ENCODE measurements around the gene ZNF541. TPM values are rescaled to one million over a fixed set of nuclear protein-coding genes. Genes with fewer than 3 reads are reported as not detected.

The ZNF541 gene, protein sequence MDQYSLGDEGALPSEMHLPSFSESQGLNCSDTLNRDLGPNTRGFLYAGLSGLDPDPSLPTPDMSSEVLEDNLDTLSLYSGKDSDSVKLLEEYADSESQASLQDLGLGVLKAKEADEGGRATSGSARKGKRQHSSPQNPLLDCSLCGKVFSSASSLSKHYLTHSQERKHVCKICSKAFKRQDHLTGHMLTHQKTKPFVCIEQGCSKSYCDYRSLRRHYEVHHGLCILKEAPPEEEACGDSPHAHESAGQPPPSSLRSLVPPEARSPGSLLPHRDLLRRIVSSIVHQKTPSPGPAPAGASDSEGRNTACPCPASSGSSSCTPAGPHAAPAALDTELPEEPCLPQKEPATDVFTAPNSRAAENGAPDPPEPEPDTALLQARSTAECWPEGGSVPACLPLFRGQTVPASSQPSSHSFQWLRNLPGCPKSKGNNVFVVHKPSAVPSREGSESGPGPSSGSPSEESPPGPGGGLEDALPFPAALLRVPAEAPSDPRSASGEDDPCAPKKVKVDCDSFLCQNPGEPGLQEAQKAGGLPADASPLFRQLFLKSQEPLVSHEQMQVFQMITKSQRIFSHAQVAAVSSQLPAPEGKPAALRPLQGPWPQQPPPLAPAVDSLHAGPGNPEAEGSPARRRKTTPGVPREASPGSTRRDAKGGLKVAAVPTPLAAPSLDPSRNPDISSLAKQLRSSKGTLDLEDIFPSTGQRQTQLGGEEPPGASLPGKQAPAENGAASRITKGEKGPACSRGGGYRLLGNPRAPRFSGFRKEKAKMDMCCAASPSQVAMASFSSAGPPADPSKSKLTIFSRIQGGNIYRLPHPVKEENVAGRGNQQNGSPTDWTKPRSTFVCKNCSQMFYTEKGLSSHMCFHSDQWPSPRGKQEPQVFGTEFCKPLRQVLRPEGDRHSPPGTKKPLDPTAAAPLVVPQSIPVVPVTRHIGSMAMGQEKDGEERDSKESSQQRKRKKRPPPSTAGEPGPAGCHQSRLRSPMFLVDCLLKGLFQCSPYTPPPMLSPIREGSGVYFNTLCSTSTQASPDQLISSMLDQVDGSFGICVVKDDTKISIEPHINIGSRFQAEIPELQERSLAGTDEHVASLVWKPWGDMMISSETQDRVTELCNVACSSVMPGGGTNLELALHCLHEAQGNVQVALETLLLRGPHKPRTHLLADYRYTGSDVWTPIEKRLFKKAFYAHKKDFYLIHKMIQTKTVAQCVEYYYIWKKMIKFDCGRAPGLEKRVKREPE (N-terminal part only)
- under 1 TPM; 0.11 to 0.14 TPM for total RNA-seq

DNA sequence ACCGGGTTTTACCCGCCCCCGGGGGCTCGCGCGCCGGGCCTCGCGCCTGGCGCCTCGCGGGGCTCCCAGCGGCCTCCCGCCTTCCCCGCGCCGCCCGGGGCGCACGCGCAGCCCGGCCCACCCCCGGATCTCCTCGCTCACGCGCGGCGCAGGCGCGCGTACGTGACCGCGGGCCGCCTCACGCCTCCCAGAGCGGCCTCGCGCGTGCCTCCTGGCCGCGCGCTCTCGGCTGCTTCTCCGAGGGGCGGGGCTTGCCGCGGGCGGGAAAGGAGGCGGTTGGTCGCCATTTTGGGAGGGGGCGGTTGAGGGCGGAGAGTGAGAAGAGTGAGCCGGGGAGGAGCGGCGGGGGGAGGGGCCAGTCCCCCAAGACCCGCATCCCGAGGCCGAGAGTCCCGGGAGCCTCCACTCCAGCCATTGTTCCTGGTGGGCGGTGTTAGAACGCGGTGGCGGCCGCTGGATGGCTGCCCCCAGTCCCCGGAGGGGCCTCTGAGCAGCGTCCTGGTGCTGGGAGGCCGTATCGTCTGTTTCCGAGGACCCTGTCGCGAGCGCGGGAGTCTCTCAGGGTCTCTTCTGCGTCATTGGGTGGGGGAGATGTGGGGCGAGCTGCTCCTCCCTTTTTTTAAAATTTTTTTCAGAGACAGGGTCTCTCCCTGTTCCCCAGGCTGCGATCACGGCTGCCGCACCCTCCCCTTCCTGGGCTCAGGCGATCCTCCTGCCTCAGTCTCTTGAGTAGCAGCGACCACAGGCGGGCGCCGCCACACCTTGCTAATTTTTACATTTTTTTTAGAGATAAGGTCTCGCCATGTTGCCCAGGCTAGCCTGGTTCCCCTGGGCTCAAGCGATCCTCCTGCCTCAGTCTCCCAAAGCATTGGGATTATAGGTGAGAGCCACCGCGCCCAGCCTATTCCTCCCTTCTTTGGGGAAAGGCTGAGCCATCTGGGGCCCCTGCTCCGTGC, at the start of gene ZNF541:
TSS of gene ZNF541 (minus strand) at position 78 of the 956 bp plus-strand sequence. CDS start 17,292 bp downstream, outside the sequence.
- no peaks in the 10 kb centered on the region for H3K36me3 Mint-ChIP-seq (ENCODE audit: low read depth)
- ChIA-PET POLR2A (no interaction called here), CTCF (interaction anchor here (0.6 to 0.7 kb wide), 2 partner anchors 201 to 218 kb away, joined by 3 read pairs; no protein-coding TSS in a partner anchor)
- H3K9me3 Mint-ChIP-seq (ENCODE audit: low read depth): no peaks in the 10 kb centered on the region
- peaks cover 4% of the 10 kb centered on the region for H3K27me3 Mint-ChIP-seq
- peak; percentile 79 for ATAC-seq
- intact Hi-C loops (cut with DNase I, micrococcal nuclease): loop anchor here in 1 of 2 experiments (1.0 kb wide), 2 partner anchors 27 to 224 kb away; partner anchors contain the start of gene DHX34
- peak; percentile 85 for DNase-seq
- H3K27ac Mint-ChIP-seq: peak within 1 kb of the TSS; percentile 2
- H3K4me3 Mint-ChIP-seq: peak within 1 kb of the TSS; percentile 32
- peaks cover 28% of the 10 kb centered on the region for H3K4me1 Mint-ChIP-seq

- peaks cover 28% of the 10 kb centered on the region for H3K4me1 Mint-ChIP-seq
- intact Hi-C loops (cut with DNase I, micrococcal nuclease): no loop called here
- H3K9me3 Mint-ChIP-seq (ENCODE audit: low read depth): no peaks in the 10 kb centered on the region
- H3K36me3 Mint-ChIP-seq (ENCODE audit: low read depth): peaks cover 3% of the 10 kb centered on the region
- no peaks in the 10 kb centered on the region for H3K27me3 Mint-ChIP-seq
- no peak overlapping the region for H3K27ac Mint-ChIP-seq
- no peak overlapping the region for H3K4me3 Mint-ChIP-seq
- ChIA-PET POLR2A (interaction anchor here (0.6 kb wide), 2 partner anchors 72 to 638 kb away, joined by 3 read pairs; no protein-coding TSS in a partner anchor), CTCF (no interaction called here)
- DNase-seq (no peak), ATAC-seq (no peak)
Measured at GRCh38 chr19:47619763-47620162, 46.8 kb upstream of the ZNF541 start.

GRCh38 chr19:47618771-47619170, 45.8 kb upstream of the ZNF541 start:
- Mint-ChIP-seq H3K9me3 (ENCODE audit: low read depth) (no peaks in the 10 kb centered on the region), H3K27ac (no peak overlapping the region), H3K27me3 (no peaks in the 10 kb centered on the region), H3K4me1 (peaks cover 20% of the 10 kb centered on the region), H3K4me3 (no peak overlapping the region), H3K36me3 (ENCODE audit: low read depth) (peaks cover 5% of the 10 kb centered on the region)
- ATAC-seq (no peak), DNase-seq (no peak)
- CTCF ChIA-PET: interaction anchor here (0.6 kb wide), 1 partner anchor 140 kb away, joined by 3 read pairs; no protein-coding TSS in a partner anchor
- POLR2A ChIA-PET: no interaction called here
- intact Hi-C loops (cut with DNase I, micrococcal nuclease): no loop called here

- Mint-ChIP-seq H3K9me3 (ENCODE audit: low read depth) (no peaks in the 10 kb centered on the region), H3K4me3 (no peak overlapping the region), H3K27me3 (no peaks in the 10 kb centered on the region), H3K36me3 (ENCODE audit: low read depth) (peaks cover 7% of the 10 kb centered on the region), H3K27ac (no peak overlapping the region), H3K4me1 (peaks cover 36% of the 10 kb centered on the region)
- no peak for ATAC-seq
- intact Hi-C loops (cut with DNase I, micrococcal nuclease): no loop called here
- no peak for DNase-seq
- ChIA-PET CTCF (no interaction called here), POLR2A (no interaction called here)
Measured at GRCh38 chr19:47615714-47616113, 42.8 kb upstream of the ZNF541 start.

DNA sequence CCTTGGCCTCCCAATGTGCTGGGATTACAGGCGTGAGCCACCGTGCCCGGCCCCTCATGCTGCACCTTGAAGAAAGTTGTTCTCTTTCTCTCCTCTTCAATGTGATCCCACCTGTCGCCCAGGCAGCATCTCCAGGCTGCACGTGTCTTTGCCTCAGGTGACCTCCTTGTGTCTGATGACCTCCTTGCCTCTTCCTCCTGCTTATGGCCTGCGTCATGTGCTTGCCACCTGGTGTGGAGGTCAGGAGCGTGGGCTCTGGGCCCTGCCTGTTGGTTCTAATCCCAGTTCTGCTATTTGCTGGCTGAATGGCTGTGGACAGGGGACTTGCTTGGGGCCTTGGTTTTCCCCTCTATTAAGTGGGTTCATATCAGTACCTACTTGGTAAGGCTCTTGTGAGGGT, 42.3 kb upstream of the ZNF541 start:
- no peaks in the 10 kb centered on the region for H3K9me3 Mint-ChIP-seq (ENCODE audit: low read depth)
- no peaks in the 10 kb centered on the region for H3K27me3 Mint-ChIP-seq
- no peak overlapping the region for H3K4me3 Mint-ChIP-seq
- CTCF ChIA-PET: interaction anchor here (0.6 to 0.8 kb wide), 2 partner anchors 197 to 224 kb away, joined by 3 read pairs; no protein-coding TSS in a partner anchor
- intact Hi-C loops (cut with DNase I, micrococcal nuclease): no loop called here
- H3K4me1 Mint-ChIP-seq: peaks cover 40% of the 10 kb centered on the region
- peaks cover 7% of the 10 kb centered on the region for H3K36me3 Mint-ChIP-seq (ENCODE audit: low read depth)
- DNase-seq (no peak), ATAC-seq (no peak)
- POLR2A ChIA-PET: no interaction called here
- H3K27ac Mint-ChIP-seq: no peak overlapping the region

GRCh38 chr19:47614559-47614958, 41.6 kb upstream of the ZNF541 start:
- no peak overlapping the region for H3K27ac Mint-ChIP-seq
- H3K9me3 Mint-ChIP-seq (ENCODE audit: low read depth): no peaks in the 10 kb centered on the region
- CTCF ChIA-PET: interaction anchor here (0.6 to 0.8 kb wide), 2 partner anchors 196 to 223 kb away, joined by 3 read pairs; no protein-coding TSS in a partner anchor
- H3K36me3 Mint-ChIP-seq (ENCODE audit: low read depth): peaks cover 7% of the 10 kb centered on the region
- H3K4me1 Mint-ChIP-seq: peaks cover 34% of the 10 kb centered on the region
- ATAC-seq: no peak
- no peaks in the 10 kb centered on the region for H3K27me3 Mint-ChIP-seq
- no peak for DNase-seq
- POLR2A ChIA-PET: no interaction called here
- intact Hi-C loops (cut with DNase I, micrococcal nuclease): no loop called here
- H3K4me3 Mint-ChIP-seq: no peak overlapping the region

DNA sequence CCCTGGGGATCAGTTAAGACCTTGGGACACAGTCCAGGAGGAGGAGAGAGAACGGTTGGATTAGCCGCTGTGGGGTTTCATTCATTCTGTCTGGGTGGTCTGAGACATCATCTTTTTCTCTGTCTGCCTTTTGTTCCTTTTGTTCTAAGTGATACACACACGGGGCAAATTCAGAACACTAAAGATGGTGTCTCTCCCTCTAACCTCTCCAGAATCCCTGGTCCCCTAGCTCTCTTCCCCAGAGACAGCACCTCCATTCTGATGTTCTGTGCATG, 41.0 kb upstream of the ZNF541 start:
- POLR2A ChIA-PET: interaction anchor here (0.6 kb wide), 1 partner anchor 105 kb away, joined by 3 read pairs; no protein-coding TSS in a partner anchor
- Mint-ChIP-seq H3K36me3 (ENCODE audit: low read depth) (peaks cover 7% of the 10 kb centered on the region), H3K27ac (no peak overlapping the region), H3K4me1 (peaks cover 34% of the 10 kb centered on the region), H3K27me3 (no peaks in the 10 kb centered on the region), H3K4me3 (no peak overlapping the region), H3K9me3 (ENCODE audit: low read depth) (no peaks in the 10 kb centered on the region)
- DNase-seq (no peak), ATAC-seq (no peak)
- CTCF ChIA-PET: no interaction called here
- intact Hi-C loops (cut with DNase I, micrococcal nuclease): no loop called here

- Mint-ChIP-seq H3K4me1 (peaks cover 34% of the 10 kb centered on the region), H3K4me3 (no peak overlapping the region), H3K9me3 (ENCODE audit: low read depth) (no peaks in the 10 kb centered on the region), H3K36me3 (ENCODE audit: low read depth) (peaks cover 7% of the 10 kb centered on the region), H3K27me3 (no peaks in the 10 kb centered on the region), H3K27ac (no peak overlapping the region)
- POLR2A ChIA-PET: interaction anchor here (0.6 kb wide), 1 partner anchor 105 kb away, joined by 3 read pairs; no protein-coding TSS in a partner anchor
- no peak for ATAC-seq
- CTCF ChIA-PET: no interaction called here
- no peak for DNase-seq
- intact Hi-C loops (cut with DNase I, micrococcal nuclease): no loop called here
Measured at GRCh38 chr19:47613165-47614020, 40.4 kb upstream of the ZNF541 start.

GRCh38 chr19:47610902-47611301, 38.0 kb upstream of the ZNF541 start:
- Mint-ChIP-seq H3K27ac (peak overlapping the region; percentile 30), H3K27me3 (no peaks in the 10 kb centered on the region), H3K4me1 (peaks cover 28% of the 10 kb centered on the region), H3K9me3 (ENCODE audit: low read depth) (no peaks in the 10 kb centered on the region), H3K36me3 (ENCODE audit: low read depth) (peaks cover 9% of the 10 kb centered on the region), H3K4me3 (peak overlapping the region; percentile 66)
- POLR2A ChIA-PET: interaction anchor here (0.6 to 1.3 kb wide), 5 partner anchors 10 to 560 kb away, joined by 3 to 10 read pairs (median 3); partner anchors contain the start of gene ZSWIM9
- intact Hi-C loops (cut with DNase I, micrococcal nuclease): no loop called here
- CTCF ChIA-PET: interaction anchor here (0.6 to 1.9 kb wide), 11 partner anchors 10 to 367 kb away, joined by 3 to 7 read pairs (median 4); partner anchors contain the start of gene NAPA
- no peak for ATAC-seq
- DNase-seq: no peak
